HG03095 (cell line): ENCODE results near the gene NXPH3.
A peak's percentile ranks its signal among the peaks of the same experiment; 100 is the strongest.
"Not testable (repeated sequence)": the region's sequence is repeated elsewhere in the genome, so short reads cannot be mapped to it uniquely, and the experiment has no call there.

Experiments
- ATAC-seq: cut with Tn5 transposase; IDR thresholded peaks from one replicate; pipeline ENCODE4 v1.9.1; 2021; ENCODE audit warnings: moderate library complexity; ENCODE audit not compliant: unreplicated experiment

Gene NXPH3

DNA sequence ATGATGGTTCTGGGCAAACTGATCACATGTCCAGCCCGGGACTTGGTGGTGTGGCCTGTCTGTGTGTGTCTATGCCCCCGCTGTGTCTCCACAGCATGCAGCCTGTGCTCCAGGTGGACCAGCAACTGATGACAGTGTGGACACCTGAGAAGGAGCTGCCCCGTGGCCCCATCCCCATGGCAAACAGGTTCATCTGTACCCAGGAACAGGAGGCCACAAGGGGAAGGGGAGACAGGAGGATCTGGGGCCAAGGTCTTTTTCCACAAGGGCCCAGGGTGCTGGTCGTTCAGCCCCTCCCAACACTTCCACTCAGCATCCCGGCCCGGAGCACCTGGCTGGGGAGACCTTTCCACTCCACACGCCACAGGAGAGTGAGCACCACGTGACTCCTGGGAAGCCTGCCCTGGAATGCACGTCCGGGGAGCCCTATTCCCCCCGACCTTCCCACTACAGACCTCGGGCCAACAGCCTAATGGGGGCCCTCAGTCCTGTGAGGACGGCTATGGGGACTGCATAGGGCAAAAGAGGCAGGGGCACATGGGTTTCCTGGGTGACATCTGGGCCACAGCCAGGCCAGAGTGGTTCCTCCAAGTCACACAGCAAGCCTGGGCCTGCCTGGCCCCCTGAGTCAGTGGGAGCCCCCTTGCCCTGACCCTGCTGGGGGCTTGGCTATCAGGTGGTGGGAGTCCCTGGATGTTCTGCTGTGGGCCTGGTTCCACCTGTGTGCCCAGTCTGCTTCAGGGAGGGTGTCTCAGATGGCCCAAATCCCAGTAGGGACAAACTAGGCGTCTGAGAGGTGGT, 20.8 kb upstream of the NXPH3 start:
- ATAC-seq: no peak

- ATAC-seq: no peak
These were observed 20.0 kb upstream of the NXPH3 start for GRCh38 chr17:49555495-49556222.

DNA sequence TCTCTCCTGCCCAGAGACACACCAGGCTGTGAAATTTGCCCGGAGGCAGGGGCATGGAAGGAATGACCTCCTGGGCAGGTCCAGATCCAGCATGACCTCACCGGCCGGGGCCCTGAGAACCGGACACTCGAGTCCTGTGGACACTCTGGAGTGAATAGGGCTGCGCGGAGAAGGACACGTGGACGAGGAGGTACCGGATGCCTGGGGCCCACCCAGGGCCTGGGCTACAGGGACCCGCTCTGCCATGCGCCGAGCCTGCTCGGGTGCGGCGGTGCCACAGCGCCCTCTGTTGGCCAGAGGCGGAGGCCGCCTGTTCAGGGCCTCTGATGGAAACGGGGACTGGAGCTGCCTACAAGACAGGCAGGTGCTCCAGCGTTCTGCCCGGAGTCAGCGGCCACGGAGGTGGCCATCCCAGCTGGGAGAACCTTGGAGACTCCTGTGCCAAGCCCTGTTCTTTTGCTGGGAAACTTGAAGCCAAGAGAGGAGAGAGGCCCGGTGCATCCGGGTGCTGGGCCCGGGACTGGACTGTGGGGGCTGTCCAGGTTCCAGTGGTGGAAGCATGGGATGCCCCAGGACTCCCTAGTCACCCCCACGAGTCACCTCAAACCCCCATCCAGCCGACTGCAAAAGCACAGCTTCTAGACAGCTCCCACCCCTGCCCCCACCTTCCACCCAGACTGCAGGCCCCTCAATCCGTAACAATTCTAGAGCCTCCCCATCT, 19.3 kb upstream of the NXPH3 start:
- no peak for ATAC-seq

GRCh38 chr17:49557312-49558024, 18.2 kb upstream of the NXPH3 start:
- ATAC-seq: no peak

GRCh38 chr17:49564638-49565037, 11.0 kb upstream of the NXPH3 start:
- ATAC-seq: no peak

GRCh38 chr17:49565948-49566491, 9.7 kb upstream of the NXPH3 start:
- ATAC-seq: no peak

DNA sequence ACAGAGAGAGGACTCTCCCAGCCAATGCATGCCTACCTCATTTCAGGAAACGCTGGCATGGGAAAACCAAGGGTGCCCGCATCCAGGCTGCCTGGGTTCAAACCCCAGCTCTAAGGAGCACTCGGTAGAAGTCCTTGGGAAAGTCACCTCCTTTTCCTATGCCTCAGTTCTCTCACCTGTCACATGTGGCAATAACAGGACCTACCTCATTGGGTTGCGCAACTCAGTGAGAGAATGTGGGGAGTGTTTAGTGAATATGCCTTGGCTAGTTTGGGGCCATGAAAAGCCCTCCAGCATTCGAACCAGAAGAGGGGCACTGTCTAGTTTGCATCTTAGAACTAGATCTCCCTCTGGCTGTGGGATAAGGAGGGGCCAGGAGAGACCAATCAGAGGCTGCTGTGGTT, 9.0 kb upstream of the NXPH3 start:
- no peak for ATAC-seq

DNA sequence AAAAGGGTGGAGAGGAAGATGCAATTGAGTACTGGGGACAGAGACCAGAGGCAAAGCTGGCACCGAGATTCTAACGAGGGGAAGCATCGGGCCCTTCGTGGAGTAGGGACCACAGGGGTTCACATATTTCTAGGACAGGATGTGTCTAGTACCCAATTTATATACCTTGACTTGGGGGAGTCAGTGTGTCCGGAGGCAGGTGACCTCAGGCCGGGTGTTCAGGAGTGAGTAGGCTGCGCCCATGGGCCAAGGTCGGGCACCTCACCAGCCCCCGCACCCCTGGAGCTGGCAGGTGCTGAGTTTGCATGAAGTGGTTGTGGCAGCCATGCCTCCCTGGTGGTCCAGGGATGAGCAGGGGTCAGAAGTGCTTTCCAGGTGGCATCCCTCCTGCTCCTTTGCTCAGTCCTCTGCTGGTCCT, 8.6 kb upstream of the NXPH3 start:
- ATAC-seq: no peak

- peak; percentile 51 for ATAC-seq
These were observed 7.6 kb upstream of the NXPH3 start for GRCh38 chr17:49567871-49568694.

DNA sequence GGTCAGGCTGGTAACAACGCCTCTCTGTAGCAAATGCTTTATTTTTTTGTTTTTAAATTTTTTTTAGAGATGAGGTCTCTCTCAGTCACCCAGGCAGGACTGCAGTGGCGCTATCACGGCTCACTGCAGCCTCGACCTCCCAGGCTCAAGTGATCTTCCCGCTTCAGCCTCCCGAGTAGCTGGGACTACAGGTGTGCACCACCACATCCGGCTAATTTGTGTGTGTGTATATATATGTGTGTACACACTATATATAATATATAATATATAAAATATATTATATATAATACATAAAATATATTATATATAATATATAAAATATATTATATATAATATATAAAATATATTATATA, 7.0 kb upstream of the NXPH3 start:
- ATAC-seq: not testable (repeated sequence)

GRCh38 chr17:49570540-49571242, 5.0 kb upstream of the NXPH3 start:
- ATAC-seq: no peak

- no peak for ATAC-seq
These were observed 4.4 kb upstream of the NXPH3 start for GRCh38 chr17:49571283-49571682.

DNA sequence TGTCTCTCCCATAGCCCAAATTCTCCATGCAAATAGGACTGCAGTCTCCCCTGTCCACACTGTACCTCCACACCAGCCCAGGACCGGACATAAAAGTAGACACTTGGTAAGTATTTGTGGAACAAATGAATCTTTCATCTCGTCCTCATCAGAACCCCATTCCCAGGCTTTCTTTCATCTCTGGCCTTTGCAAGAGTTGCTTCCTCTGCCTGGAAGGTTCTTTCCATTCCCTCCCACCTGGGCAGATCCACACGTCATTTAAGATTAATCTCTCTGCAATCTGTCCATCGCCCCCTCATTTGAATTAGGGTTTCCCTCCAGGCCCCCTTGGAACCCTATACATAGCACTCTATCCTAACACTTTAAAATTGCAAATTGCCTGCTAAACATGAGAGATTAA, 3.9 kb upstream of the NXPH3 start:
- ATAC-seq: no peak

DNA sequence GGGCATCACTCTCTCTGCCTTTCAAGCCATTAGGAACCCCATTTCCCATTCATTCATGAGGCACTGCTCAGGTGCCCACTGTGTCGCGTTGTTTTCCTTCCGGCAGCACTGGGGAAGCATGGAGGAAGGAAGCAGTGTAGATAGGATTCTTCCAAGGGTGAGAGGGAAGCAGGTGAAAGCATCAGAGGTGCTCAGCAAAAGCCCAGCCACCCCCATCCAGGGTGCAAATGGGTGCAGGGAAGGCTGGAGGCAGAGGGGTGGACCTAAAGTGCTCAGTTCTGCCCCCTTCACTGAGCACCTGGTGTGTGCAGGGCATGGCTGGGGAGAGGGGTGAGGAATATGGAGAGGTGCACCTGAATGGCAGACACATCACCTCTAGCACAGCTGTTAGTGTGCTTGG, 3.4 kb upstream of the NXPH3 start:
- no peak for ATAC-seq

GRCh38 chr17:49572806-49573420, 2.8 kb upstream of the NXPH3 start:
- no peak for ATAC-seq

DNA sequence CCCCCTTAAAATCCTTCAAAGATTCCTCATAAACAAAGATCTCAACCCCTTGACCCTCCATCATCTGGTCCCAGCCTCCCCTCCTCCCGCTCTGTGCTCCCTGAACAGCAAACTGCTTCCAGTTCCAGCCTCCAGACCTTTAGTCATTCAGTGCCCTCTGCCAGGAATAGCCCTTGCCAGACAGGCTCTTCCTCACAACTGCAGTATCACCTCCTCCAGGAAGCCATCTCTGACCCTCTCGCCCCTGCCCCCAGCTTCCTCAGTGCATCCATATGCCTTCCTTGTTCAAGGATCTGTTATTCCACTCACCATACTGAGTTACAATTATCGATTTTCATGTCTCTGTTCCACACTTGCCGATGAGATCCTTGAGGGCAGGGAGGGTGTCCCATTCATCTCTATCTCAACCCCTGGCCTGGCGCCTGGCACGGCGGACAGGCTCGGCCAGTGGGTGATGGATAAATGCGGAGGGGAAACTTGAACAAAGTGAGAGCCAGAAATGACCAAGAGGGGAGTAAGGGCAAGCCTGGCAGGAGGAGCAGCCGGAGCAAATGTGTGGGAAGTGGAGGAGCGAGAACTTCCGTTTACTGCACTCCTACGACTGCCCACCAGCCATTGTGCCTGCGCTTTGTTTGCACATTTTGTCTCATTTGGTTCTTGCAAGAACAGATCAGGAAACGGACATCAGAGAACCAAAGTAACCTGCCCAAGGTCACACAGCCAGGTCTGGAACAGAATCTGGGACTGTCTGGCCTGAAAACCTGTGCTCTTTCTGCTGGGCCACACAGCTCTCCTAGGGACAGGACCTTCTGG, 2.0 kb upstream of the NXPH3 start:
- no peak for ATAC-seq

DNA sequence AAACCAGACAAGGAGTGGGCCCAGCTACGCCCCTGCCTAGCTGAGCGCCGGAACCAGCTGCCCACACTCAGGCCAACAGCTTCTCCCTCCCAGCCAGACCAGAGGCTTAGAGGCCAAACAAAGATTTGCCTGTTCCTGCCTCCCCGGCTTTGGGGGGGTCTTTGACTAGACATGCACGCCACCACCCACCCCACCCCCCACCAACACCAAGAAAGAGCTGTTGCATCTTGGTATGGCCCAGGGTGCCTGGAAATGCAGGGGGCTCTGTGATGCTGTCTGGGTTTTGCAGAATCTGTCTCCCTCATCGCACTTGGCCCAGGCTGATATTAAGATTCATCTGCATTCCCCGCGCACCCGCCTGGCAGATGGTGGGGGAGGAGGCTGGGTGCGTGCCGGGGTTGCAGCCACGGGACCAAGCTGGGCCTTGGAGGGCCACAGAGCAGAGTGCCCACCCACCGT, 1.3 kb upstream of the NXPH3 start:
- no peak for ATAC-seq
